Measurements from ENCODE around the gene RTEL1. TPM values are rescaled to one million over a fixed set of nuclear protein-coding genes. Genes with fewer than 3 reads are reported as not detected.

The RTEL1 gene
- total RNA-seq, 1 experiment from 2014 or later, result 58.0 TPM

- CTCF ChIA-PET, result no interaction called here
- intact Hi-C loops (cut with micrococcal nuclease), result no loop called here
- Histone ChIP-seq H4K20me1 (ENCODE audit: insufficient read depth) (no peaks in the 10 kb centered on the region), H3K79me2 (ENCODE audit: insufficient read depth, low read length) (peaks cover 18% of the 10 kb centered on the region), H3K36me3 (ENCODE audit: control insufficient read depth in 1 of 2, insufficient read depth in 2 of 2, low read length in 2 of 2) (peaks cover 3 to 23% of the 10 kb centered on the region in 2 experiments; a peak in 2 of 4 replicates), H3K27me3 (ENCODE audit: insufficient read depth, low read length) (no peaks in the 10 kb centered on the region), H3K4me2 (ENCODE audit: low read length) (no peak overlapping the region), H2AFZ (ENCODE audit: low read depth, low read length, poor library complexity, severe bottlenecking) (no peak overlapping the region), H3K9me3 (ENCODE audit: control insufficient read depth in 1 of 2, insufficient read depth in 1 of 2, low read depth in 1 of 2, low read length in 2 of 2) (no peaks in the 10 kb centered on the region), H3K4me3 (replicated peaks in 1 of 2; ENCODE audit: low read depth in 1 of 2, low read length in 2 of 2) (no peak overlapping the region), H3K9ac (ENCODE audit: low read length) (no peak overlapping the region), H3K4me1 (ENCODE audit: control insufficient read depth in 1 of 2, insufficient read depth in 2 of 2, low read length in 2 of 2) (peaks cover 7 to 13% of the 10 kb centered on the region in 2 experiments; a peak in 3 of 4 replicates), H3K27ac (ENCODE audit: low read depth, low read length) (no peak overlapping the region), H3K9me2 (ENCODE audit: insufficient read depth) (no peaks in the 10 kb centered on the region)
- RAD21 ChIA-PET (ENCODE audit: low non-redundant PET in 1 of 2, low total read pairs in 2 of 2, uncharacterized antibody in 2 of 2, unreplicated experiment in 2 of 2), result no interaction called here
- DNase-seq (ENCODE audit: low read depth, low spot score) (no peak), ATAC-seq (no peak)
- TF ChIP-seq POLR2A (IDR thresholded peaks at IDR 0.05; ENCODE audit: borderline replicate concordance, extremely low read depth, insufficient read depth, insufficient read length) (no peak), SIN3A (IDR thresholded peaks at IDR 0.05; ENCODE audit: low read depth) (no peak), ELF1 (IDR thresholded peaks at IDR 0.05; ENCODE audit: borderline replicate concordance, low read depth) (no peak), CTCF (IDR thresholded peaks at IDR 0.05 in 2 of 3, conservative IDR thresholded peaks at IDR 0.05 in 1 of 3; ENCODE audit: borderline replicate concordance in 1 of 3, insufficient read depth in 1 of 3, low read depth in 2 of 3, low read length in 2 of 3) (no peak), ATF3 (IDR thresholded peaks at IDR 0.05) (no peak), MAX (IDR thresholded peaks at IDR 0.05) (no peak), SRF (IDR thresholded peaks at IDR 0.05; ENCODE audit: low read depth) (no peak), EZH2phosphoT487 (IDR thresholded peaks at IDR 0.05; ENCODE audit: borderline replicate concordance) (no peak), TCF7L2 (IDR thresholded peaks at IDR 0.05; ENCODE audit: borderline replicate concordance, extremely low read depth, insufficient read depth, insufficient read length) (no peak), CEBPB (IDR thresholded peaks at IDR 0.05; ENCODE audit: low read depth) (no peak), POLR2AphosphoS5 (IDR thresholded peaks at IDR 0.05; ENCODE audit: low read depth, low read length) (no peak), JUND (IDR thresholded peaks at IDR 0.05) (no peak), ZBTB33 (IDR thresholded peaks at IDR 0.05; ENCODE audit: extremely low read depth, insufficient replicate concordance, low read length) (no peak), EGR1 (IDR thresholded peaks at IDR 0.05; ENCODE audit: low read depth) (no peak)
- TF ChIP-seq, protein P1, sequence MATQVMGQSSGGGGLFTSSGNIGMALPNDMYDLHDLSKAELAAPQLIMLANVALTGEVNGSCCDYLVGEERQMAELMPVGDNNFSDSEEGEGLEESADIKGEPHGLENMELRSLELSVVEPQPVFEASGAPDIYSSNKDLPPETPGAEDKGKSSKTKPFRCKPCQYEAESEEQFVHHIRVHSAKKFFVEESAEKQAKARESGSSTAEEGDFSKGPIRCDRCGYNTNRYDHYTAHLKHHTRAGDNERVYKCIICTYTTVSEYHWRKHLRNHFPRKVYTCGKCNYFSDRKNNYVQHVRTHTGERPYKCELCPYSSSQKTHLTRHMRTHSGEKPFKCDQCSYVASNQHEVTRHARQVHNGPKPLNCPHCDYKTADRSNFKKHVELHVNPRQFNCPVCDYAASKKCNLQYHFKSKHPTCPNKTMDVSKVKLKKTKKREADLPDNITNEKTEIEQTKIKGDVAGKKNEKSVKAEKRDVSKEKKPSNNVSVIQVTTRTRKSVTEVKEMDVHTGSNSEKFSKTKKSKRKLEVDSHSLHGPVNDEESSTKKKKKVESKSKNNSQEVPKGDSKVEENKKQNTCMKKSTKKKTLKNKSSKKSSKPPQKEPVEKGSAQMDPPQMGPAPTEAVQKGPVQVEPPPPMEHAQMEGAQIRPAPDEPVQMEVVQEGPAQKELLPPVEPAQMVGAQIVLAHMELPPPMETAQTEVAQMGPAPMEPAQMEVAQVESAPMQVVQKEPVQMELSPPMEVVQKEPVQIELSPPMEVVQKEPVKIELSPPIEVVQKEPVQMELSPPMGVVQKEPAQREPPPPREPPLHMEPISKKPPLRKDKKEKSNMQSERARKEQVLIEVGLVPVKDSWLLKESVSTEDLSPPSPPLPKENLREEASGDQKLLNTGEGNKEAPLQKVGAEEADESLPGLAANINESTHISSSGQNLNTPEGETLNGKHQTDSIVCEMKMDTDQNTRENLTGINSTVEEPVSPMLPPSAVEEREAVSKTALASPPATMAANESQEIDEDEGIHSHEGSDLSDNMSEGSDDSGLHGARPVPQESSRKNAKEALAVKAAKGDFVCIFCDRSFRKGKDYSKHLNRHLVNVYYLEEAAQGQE (IDR thresholded peaks at IDR 0.05; ENCODE audit: low read depth), result no peak
- POLR2A ChIA-PET, result no interaction called here
- no TSS peak for BruUV-seq (replicated peaks)
Observed at GRCh38 chr20:63745424-63745805, 87.3 kb downstream of the RTEL1 start.

All from HCT116 (cell line).